GM18861 (cell line): ENCODE data around the gene NBPF15.
A peak's percentile ranks its signal among the peaks of the same experiment; 100 is the strongest.
"Not testable (repeated sequence)": the region's sequence is repeated elsewhere in the genome, so short reads cannot be mapped to it uniquely, and the experiment has no call there.

Experiments used
- ATAC-seq: cut with Tn5 transposase; IDR thresholded peaks from one replicate; pipeline ENCODE4 v1.9.1; 2021; ENCODE audit not compliant: unreplicated experiment

Gene NBPF15, protein sequence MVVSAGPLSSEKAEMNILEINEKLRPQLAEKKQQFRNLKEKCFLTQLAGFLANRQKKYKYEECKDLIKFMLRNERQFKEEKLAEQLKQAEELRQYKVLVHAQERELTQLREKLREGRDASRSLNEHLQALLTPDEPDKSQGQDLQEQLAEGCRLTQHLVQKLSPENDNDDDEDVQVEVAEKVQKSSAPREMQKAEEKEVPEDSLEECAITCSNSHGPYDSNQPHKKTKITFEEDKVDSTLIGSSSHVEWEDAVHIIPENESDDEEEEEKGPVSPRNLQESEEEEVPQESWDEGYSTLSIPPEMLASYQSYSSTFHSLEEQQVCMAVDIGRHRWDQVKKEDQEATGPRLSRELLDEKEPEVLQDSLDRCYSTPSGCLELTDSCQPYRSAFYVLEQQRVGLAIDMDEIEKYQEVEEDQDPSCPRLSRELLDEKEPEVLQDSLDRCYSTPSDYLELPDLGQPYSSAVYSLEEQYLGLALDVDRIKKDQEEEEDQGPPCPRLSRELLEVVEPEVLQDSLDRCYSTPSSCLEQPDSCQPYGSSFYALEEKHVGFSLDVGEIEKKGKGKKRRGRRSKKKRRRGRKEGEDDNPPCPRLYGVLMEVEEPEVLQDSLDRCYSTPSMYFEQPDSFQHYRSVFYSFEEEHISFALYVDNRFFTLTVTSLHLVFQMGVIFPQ

DNA sequence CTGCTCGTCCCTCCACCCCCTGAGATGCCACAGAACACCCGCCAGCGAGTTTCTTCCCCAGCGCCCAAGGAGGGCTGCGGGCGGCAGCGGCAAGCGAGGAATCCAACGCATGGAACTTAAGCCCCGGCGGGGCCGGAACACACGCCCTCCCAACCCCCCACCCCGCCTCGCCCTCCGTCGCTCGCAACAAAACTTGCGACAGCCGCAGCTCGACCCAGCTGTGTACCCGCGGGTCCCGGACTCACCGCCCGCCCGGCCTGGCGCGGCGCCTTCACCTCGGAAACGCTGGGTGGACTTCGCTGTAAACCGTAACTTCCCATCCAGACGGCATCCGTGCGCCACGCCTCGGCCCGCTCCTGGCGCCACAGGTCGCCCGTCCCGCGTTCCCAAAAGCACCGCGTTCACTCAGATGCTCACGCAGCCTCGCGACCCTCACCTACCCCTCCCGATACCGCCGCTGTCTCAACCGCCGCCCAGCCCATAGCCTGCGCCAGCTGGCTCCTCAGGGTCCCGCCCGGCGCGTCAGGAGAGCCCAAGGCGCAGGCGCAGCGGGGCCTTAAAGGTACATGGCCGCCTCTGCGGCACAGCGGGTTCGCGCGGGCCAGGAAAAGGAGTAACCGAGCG, at the start of gene NBPF15:
Gene NBPF15 (minus strand): TSS at position 534 of the 624 bp plus-strand sequence. CDS start 21,666 bp downstream, outside the sequence.
- peak; percentile 89 for ATAC-seq

DNA sequence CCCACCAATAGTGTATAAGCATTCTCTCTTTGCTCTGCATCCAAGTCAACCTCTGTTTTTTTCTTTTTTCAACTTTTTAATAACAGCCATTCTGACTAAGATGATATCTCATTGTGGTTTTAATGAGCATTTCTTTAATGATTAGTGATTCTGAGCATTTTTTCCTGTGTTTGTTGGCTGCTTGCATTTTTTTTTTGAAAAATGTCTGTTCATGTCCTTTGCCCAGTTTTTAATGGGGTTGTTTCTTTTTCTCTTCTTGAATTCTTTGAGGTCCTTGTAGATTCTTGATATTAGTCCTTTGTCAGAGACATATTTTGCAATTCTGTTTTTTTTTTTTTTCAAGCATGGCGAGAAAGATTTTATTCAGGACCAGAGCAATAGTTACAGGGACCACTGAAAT, 35.0 kb upstream of the NBPF15 start:
- ATAC-seq, result not testable (repeated sequence)

DNA sequence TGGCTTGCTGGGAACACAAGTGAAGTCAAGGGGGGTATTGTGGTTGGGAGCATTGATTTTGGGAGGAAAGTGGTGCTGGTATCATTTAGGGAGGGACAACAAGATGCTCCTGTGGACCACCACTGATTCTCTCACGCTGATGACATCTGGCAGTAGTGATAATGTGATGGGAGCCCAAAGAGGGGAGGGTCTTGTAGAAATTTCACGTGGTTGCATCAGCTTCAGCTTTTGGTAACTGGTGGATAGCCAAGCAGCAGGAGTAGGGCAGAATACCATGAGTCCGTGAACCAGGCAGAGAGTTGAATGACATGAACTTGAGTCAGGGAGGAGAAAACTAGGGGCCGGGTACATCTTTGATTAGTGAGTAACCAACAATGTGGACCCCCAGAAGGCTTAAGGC, 32.7 kb upstream of the NBPF15 start:
- not testable (repeated sequence) for ATAC-seq

DNA sequence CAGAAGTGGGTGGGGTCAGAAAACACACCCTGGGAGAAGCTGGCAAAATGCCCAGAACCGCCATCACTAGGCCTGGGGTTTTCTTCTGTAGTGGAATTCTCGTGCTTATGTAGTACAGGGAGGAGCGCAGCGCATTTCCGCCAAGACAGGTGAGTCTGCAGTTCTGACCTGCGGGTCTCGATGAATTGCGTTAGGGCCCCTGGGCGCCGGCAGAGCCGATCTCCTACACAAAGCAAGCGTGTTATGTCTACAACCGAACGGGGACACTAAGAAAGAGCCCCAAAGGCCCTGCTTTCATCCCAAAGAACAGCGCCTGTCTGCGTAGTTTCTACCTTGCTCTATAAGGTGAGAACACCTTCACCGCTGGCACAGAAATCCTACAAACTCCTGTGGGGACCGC, 28.9 kb upstream of the NBPF15 start:
- not testable (repeated sequence) for ATAC-seq

DNA sequence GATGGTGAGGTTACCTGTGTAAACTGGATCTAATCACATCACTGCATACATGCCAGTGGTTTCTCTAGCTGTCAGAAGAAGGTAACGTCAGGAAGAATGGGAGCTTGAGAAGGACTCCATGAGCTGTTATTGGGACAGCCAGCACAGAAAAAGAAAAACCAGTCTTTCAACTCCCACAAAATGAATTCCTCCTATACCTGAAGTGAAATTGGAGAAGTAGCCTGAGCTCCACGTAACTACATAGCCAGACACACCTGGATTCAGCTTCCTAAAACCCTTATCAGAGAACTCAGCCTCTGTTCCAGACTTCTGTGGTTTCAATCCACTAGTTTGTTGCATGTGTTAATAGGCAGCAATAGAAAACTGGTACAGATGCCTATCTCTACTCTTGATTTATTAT, 25.5 kb upstream of the NBPF15 start:
- ATAC-seq, result not testable (repeated sequence)

DNA sequence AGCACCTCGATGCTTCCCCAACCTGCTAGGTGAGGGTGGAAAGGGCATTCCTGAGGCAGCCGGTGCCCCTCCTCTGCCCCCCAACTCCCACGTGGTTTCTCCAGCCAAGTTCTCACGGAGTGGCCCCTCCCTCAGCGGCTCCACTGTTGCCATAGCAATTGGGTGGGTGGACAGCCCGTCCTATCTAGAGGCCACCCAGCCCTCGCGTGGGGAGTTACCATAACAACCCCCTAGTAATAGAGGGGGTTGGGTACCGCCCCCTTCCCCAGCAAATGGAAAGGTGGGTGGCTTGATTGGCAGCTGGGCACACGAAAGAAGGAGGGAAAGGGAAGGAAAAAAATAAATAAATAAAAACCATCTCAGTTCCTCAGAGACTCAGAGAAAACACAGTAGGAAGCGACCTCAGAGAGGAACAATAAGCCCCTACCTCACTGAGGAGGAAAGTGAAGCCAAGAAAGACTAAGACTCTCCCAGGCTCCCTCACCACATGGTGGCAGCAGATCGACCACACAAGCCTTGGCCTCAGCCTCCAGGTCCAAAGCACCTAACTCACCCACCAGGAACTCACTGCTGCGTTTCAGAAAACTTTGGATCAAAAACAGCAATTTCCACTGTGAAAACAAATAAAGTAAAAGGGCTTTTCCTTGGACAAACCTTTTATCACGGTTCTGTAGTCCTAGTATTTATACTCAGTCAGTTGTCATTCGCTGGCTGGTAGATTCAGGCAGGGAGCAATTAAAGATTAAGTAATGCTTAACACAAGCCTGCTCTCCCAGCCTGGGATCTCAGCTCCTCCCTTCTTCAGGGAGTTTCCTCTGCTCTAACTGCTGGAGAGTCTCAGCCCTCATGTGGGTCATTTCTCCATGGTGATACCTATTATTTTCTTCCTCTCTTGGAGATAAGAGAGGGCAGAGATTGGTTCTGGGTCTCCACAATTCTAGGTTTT, 23.9 kb upstream of the NBPF15 start:
- ATAC-seq, result not testable (repeated sequence)

DNA sequence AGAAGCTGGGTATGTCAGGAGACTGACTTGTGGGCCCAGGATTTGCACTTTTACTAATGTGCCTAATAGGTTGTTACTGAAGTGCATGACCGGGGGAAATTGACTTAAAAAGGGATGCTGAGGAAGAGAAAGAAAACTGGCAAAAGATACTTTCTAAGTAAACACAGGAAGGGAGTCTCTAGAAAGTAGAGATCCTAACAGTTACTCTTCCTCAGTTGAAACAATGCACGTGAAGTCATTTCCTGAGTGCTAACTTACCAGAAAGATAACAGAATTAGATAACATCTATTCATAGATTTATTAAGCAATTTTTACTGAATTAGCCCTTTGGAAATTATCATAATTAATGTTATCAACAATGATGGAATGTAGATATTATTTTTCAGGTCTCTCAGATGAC, 12.4 kb upstream of the NBPF15 start:
- ATAC-seq, result not testable (repeated sequence)

DNA sequence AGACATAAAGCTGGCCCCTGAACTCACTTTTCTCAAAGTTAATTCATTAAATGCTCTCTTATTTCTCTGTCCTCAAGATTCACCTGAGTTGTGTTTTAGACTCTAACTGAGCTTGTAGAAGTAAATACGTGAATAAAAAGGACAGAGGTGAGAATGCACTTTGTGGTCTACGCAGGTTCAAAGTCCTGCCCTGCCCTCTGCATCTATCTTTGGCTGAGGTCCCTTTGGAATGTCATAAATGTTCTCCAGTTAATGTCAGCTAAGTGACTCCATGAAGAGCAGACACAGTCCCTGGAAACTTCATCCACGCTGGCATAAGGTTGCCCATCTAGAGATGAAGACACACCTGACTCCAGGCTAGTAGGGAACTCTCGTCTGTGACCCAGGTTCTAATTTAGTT, 10.0 kb upstream of the NBPF15 start:
- not testable (repeated sequence) for ATAC-seq

DNA sequence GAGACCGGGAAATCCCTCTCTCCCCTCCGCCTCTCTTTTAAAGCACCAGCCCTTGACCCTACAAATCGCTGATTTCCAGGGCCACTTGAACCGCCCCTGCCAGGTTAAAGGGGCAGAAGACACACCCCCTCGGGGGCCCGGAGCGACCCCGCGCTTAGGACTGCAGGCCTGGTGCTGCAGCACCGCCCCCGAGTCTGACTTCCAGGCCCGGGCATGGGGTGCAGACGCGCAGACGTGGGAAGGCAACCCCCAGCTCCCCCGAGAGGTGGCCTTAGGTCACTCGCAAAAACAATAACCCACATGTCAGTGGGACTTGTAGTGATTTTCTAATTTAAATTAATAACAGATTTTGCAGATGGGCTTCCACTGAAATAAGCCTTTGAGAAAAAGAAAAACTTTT, 309 bp upstream of the NBPF15 start:
- not testable (repeated sequence) for ATAC-seq

DNA sequence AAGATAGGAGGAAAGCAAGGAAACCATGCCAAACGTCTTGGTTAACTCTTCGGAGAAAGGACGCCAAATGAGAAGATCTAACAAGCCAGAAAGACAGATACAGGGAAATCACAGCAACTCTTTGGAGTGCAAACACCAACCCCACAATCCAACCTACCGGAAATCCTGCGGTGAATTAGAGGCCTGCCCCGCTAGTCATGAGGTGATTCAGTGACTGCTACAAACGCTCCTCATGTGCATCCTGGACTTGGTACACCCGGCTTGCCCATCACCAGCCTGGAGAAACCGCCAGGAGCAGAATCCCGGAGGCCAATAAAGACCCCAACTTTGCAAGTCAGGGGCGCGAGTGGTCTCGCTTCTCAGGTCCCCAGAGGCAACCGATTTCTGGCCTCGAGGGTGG, 783 bp downstream of the NBPF15 start:
- ATAC-seq, result peak; percentile 49

DNA sequence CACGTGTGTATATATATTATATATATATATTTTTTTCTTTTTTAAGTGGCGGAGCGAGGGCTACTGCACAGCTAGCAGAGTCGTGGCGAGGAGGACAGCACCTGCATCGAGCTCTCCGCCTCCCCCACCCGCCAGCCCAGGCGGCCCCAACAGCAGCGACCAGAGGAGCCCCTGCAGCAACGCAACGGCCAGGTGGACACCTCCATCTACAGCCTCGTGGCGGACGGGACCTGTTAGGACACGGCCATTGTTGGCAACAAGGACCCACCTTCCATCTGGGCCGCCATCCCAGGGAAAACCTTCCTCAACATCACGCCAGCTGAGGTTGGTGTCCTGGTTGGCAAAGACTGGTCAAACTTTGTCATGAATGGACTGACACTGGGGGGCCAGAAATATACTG, 19.1 kb downstream of the NBPF15 start:
- ATAC-seq, result not testable (repeated sequence)

DNA sequence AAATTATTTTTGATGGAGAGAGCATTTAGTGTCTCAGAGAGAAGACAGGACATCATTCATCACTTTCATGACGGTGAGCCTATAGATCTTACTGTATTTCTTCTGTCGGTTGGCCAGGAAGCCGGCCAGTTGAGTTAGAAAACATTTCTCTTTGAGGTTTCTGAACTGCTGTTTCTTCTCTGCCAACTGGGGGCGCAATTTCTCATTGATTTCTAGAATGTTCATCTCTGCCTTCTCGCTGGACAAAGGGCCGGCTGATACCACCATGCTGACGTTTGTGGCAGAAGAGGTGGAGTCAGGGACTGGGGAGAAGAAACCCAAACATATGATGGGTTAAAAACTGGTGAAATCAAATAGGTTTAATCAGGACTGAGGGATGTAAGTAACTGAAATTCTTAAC, 21.7 kb downstream of the NBPF15 start:
- ATAC-seq, result not testable (repeated sequence)

DNA sequence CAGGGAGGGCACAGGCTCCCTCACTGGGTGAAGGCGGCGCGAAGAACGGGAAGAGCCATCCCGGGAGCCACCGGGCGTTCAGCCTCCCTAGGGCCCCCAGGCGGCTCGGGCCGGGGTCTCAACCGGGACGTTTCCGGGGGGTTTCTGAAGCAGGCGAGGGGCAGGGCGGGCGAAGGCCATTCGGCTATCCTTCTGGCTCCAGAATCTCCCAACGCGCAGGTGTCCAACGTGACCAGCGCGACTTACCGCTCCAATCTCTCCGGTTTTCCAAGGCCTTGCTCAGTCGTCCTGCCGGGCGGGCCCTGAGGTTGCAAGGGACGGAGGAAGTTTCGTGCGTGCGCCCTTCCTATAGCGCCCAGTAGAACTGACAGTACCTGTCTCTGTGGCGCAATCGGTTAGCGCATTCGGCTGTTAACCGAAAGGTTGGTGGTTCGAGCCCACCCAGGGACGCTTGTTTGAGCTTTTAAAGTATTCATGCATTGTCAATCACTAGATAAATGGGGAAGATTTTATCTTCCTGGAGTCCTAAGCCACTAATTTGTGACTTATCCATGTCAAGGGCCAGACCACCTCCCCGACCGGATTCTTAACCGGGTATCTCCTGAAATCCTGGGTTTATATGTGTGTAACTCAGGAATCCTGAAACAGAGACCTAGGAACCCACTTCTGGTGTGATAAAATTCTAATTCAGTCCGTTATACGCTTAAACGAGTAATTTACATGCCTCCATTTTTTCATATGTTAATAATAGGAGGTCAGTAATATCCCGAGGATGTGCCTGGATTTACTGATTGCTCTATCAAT, 42.4 kb downstream of the NBPF15 start:
- ATAC-seq, result not testable (repeated sequence)

DNA sequence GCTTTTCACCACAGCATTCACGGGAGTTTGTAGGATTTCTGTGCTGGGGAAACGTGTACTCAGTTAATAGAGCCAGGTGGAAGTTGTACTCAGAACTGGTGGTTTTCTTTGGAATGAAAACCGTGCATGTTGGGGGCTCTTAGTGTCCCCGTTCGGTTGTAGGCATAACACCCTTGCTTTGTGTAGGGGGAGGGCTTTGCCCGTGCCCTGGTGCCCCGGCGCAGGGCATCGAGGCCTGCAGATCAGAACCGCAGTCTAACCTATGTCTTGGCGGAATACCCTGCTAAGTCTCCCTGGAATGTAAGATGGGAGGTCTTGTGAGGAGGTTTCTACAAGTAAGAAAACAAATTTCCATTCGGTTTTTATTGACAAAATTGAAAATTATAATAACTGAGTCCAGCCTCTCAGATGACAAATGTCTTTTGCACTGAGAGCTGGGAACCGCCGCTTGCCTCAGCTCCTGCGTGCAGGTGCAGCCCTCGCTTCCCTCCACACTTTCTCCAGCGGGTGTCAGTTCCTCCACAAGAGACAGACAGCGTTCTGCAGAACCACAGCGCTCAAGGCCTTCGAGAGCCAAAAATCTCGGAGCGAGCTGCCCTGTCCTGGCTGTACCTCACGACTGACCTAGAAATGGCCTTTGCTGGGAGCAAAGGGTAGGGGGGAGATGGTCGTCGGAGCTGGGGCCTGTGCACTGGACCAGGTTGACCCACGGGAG, 47.9 kb downstream of the NBPF15 start:
- ATAC-seq, result not testable (repeated sequence)

DNA sequence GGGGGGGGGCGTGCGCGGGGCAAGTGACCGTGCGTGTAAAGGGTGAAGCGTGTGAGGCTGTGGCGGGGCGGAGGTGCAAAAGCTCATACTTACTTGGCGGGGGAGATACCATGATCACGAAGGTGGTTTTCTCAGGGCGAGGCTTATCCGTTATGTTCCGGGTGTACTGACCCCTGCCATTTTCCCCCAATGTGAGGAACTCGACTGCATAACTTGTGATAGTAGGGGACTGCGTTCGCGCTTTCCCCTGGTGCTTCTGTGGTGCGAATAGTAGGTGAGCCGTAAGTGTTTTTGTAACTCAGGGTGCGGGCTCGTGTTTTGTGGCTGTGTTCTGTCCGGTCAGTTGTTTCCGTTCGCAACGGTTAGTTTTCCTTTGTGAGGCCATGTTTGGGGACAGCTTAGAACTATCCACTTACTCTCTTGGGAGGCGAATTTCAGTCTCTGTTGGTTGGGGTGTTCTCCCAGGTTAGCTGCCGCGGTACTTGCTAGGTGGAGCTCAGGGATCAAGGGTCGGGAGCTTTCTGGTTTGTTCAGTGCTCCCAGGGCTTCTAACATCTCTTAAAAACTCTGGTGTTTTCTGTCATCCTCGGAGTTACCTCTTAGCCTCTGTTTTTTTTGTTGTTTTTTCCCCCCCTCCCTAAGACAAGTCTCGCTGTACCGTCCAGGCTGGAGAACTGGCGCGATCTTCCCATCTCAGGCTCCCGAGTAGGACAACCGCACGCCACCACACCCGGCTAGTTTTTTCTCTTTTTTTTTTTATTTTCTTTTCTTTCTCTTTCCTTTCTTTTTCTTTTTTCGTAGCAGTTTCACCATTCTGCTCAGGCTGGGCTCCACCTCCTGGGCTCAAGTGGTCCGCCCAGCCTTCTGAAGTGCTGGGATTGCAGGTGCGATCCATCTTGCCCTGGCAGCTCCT, 48.7 kb downstream of the NBPF15 start:
- peak; percentile 82 for ATAC-seq

DNA sequence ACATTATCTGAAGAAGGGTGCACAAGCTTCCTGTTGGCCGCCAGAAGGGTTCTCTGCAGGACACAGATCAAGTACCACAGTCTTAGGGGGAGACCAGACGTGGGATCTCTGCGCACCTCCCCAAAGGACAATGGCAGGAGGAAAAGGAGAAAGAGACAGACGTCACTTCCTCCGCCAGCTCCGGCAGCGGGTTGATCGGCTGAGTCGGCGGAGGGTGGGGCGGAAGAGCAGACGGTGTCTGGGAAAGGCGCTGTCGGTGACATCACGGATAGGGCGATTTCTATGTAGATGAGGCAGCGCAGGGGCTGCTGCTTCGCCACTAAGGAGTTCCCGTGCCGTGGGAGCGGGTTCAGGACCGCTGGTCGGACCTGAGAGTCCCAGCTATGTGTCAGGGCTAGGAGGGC, 49.4 kb downstream of the NBPF15 start:
- peak; percentile 71 for ATAC-seq

DNA sequence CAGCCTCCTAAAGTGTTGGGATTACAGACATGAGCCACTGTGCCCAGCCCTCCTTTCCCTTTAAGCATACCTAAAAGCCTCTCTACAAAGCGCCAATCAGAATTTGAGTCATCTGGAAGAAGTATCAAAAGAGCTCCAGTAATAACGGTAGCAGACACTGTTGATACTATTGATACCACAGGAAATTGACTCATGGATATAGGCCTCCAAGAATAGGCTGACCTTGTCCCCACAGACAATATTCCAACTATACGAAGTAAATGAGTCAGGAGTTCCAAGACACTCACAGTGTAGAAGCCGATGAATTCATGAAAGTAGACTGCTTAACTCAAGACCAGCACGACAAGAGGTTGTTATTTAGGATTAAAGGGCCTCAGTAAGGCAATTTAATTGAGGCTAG, 58.7 kb downstream of the NBPF15 start:
- not testable (repeated sequence) for ATAC-seq

DNA sequence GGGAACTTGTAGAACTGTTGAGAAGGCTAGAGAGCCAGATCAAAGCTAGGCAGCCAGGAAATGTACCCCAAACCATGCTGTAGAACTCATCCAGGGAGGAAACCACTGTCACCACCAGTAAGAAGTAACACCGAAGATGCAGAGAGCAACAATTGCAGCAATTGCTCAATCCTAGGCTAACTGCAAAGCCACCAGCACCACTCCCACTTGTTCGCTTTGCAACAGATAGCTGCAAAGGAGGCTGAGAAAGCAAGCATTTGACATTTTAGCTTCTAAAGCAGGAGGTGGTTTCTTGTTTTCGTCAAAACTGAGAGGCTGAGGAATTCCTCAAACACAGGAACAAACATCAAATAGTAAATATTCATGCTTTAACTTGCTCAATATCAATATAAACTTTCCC, 89.8 kb downstream of the NBPF15 start:
- ATAC-seq, result not testable (repeated sequence)
